HG03575 (cell line): ENCODE measurements around the gene EMC9.

Experiments used
- ATAC-seq: cut with Tn5 transposase; IDR thresholded peaks from one replicate; pipeline ENCODE4 v1.9.1; 2021; ENCODE audit not compliant: unreplicated experiment, insufficient number of reproducible peaks, low FRiP score; ENCODE audit errors: extremely low read depth

The EMC9 gene

DNA sequence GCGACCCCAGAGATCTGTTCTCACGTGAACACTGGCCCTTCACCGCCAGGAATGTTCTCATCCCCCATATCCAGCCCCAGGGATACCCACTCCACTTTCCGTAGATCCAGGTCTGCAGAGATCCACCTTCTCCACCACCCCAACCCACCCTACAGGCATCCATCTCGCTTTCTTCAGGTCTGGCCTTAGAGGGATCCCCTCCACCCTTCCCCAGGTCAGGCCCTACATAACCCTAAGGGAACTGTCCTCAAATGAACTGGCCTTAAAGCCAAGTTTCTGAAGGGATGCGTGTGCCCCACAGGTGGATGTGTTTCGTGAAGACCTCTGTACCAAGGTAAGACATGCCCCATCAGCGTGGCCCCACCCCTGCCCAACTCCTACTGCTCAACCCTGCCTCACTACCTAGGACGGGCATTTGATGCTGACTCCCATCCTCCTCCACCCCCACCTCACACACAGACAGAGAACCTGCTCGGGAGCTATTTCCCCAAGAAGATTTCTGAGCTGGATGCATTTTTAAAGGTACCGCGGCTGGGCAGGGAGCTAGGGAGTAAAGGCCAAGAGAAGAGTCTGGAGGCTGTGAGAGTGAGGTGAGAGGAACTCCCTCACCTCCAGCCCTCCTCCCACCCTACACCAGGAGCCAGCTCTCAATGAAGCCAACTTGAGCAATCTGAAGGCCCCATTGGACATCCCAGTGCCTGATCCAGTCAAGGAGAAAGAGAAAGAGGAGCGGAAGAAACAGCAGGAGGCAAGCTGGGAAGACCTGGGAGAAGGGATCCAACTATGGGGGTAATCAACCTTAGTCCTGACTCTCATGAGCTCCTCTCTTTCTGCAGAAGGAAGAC, 4.5 kb downstream of the EMC9 start:
- no peak for ATAC-seq

DNA sequence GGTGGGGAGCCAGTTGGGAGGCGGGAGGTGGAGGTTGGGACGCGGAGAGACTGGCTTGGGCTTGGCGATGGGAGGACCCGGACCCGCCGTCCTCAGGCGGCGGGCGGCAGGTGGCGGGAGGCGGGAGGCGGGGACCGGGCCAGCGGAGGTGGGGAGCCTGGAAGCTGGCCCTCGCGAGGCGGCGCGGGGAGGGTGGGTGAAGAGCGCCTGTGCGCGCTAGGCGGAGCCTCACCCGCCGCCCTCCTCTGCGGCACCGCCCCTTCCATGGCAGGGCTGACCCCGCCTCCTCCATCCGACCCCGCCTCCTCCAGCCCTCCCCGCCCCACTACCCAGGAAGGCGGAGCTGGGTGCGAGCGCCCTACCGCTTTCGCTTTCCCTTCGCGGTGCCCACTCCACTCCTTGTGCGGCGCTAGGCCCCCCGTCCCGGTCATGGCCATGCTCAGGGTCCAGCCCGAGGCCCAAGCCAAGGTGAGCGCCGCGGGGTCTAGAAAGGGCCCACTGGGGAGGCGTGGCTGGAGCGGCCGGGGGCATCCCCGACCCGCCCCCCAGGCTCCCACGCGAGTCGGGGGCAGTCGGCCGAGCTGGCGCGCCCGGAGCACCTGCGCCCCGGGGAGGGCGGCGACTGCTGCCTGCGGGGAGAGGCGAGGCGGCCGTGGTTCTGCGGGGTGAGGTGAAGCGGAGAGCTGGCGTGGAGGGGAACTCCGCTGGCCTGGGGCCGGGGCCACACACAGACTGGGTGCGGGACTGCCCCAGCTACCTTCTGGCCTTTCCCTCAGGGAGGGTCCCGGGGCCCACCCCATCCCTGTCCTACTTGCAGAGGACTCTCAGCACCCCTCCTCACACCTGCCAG, 5.3 kb downstream of the EMC9 start, which contains the start of gene PSME1:
Gene PSME1 (plus strand): TSS at position 361 of the 850 bp plus-strand sequence. CDS start 69 bp downstream, at position 430.
- ATAC-seq, result no peak

DNA sequence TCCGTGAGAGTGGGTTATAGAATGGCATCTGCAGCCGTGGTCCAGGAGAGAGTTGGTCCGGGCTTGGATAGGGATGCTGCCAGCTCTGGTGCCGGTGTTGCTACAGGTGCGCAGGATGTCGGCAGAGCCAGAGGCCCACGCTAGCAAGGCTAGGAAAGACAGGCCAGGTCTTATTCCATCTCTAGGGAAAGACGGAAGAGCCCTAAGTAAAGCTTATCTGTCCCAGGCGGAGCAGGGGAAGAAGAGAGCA, 5.9 kb downstream of the EMC9 start:
- no peak for ATAC-seq

DNA sequence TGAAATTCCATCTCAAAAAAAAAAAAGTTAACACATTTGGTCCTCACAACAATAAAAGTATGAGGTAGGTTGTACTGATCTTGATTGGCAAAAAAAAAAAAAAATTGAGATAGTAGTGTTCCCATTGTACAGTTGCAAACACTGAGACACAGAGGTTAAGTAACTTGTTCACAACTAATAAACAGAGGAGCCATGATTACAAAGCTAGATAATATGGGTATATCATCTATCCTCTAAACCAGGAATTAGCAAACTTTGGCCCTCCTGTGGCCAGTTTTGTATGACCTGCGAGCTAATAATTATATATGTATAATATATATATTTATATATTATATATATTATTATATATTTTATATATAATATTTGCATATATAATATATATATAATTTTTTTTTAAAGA, 7.7 kb downstream of the EMC9 start:
- ATAC-seq, result no peak

DNA sequence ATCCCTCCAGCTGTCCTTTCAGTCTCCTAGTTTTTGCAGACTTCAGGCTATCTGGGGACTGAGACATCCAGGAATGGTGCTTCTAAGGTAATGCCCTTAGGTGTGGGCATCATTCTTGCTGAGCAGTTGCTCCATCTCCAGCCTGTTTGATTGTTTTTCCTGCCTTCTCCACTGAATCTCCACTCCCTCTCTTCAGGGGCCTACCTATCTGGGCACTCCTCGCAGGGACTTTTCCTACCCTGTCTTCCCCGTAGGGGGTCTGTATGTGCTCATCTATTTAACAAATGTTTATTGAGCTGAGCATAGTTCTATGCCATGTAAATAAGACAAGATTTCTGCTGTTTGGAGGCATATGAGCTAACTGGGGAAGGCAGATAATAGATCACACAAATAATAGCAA, 8.4 kb downstream of the EMC9 start:
- no peak for ATAC-seq

DNA sequence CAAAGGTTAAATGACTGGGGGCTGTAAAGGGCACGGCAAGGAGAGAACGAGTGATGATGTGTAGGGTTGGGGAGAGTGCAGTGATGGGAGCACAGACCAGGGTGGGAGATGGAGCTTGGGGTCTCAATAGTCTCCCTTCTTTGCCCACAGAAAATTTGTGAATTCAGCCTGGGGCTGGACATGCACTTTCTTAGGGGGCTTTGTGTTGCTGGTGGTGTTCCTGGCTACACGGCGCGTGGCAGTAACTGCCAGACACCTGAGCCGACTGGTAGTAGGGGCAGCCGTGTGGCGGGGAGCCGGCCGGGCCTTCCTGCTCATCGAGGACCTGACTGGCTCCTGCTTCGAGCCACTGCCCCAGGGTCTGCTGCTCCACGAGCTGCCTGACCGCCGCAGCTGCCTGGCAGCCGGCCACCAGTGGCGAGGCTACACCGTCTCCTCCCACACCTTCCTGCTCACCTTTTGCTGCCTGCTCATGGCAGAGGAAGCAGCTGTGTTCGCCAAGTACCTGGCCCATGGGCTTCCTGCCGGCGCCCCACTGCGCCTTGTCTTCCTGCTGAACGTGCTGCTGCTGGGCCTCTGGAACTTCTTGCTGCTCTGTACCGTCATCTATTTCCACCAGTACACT, 9.2 kb downstream of the EMC9 start:
- no peak for ATAC-seq

DNA sequence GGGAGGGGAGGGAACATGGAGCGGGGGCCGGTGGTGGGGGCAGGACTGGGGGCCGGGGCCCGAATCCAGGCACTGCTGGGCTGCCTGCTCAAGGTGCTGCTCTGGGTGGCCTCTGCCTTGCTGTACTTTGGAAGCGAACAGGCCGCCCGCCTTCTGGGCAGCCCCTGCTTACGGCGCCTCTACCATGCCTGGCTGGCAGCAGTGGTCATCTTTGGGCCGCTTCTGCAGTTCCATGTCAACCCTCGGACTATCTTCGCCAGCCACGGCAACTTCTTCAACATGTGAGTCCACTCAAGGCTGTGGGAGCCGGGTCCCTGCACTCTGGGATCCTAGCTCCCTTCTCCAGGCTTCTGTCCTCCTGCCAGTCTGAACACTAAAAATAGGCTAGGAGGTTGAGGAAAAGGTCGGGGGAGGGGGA, 9.8 kb downstream of the EMC9 start:
- ATAC-seq, result no peak

DNA sequence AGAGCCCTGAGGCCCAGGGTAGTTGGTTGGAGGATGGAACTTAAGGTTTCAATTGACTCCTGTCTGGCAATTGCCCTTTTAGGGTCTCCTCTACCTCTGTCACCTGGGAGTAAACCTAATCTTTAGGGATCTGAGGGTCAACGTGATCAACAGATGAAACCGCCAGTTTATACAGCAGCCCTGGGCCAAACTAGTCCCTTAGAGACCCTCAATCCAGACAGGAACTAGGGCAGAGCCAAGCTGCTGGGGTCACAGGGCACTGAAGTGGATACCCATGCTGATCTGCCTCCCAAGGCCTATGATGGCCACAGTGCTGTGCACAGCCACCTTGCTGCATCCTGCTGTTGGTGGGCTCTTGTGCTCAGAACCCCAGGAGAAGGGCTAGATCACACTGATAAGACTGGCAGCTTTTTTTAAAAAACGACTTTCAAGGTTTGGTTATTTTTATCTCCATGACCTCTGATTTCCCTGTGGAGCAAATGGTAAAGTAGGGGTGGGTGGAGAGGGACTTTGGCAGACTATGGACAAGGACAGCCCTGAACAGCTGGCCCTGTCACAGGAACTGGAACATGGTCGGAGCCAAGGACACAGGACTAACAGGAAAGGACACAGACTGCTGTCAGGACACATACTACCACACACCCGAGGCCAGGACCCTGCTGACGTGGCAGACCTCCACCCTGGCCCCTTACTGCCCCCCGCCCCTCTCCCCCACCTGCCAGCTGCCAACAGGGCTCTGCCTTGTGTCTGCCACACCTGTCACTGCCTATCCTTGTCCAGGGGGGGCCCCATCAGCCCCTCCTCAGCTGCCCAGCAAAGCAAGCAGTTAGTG, 10.5 kb downstream of the EMC9 start:
- no peak for ATAC-seq

DNA sequence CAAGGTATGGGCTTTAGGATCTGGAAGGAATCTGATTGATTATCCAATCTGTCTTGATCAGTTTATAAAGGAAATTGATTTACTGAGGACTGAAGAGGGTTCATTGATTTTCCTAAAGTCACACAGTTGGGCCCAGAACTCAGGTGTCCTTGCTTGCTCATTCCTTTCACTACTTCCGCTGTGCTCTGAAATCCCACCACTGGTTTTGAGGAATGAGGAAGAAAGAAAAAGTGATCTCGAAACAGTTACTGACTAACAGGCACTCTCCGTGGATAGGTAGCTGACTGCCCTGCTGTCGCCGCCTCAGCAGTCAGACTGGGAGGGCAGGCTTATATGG, 11.0 kb downstream of the EMC9 start, which contains the start of gene FITM1:
Gene FITM1 (plus strand): TSS at position 280 of the 337 bp plus-strand sequence. CDS start 905 bp downstream, outside the sequence.
- ATAC-seq, result no peak

DNA sequence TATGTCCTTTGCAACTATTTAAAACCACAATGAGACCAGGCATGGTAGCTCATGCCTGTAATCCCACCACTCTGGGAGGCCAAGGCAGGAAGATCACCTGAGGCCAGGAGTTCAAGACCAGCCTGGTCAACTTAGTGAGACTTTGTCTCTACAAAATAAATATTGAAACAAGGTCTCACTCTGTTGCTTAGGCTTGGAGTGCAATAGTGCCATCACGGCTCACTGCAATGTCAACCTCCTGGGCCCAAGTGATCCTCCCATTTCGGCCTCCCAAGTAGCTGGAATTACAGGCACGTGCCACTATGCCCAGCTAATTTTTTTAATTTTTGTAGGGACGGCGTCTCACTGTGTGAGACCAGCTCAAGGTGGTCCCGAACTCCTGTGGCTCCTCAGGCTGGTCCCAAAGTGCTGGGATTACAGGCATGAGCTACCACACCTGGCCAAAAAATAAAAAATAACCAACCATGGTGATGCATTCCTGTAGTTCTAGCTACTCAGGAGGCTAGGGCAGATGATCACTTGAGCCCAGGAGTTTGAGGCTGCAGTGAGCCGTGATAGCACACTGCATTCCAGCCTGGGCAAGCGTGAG, 11.9 kb downstream of the EMC9 start:
- no peak for ATAC-seq

DNA sequence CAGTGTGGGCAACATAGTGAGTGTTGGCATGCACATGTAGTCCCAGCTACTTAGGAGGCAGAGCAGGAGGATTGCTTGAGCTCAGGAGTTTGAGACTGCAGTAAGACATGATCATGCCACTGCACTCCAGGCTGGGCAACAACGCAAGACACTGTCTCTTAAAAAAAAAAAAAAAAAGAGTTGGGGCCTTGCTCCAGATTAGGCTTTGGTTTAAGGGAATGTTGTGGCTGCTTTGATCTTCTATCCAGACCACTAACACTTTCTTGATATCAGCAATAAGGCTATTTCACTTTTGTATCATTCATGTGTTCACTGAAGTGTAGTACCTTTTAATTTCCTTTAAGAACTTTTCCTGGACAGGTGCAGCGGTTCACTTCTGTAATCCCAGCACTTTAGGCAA, 13.7 kb downstream of the EMC9 start:
- ATAC-seq, result no peak

DNA sequence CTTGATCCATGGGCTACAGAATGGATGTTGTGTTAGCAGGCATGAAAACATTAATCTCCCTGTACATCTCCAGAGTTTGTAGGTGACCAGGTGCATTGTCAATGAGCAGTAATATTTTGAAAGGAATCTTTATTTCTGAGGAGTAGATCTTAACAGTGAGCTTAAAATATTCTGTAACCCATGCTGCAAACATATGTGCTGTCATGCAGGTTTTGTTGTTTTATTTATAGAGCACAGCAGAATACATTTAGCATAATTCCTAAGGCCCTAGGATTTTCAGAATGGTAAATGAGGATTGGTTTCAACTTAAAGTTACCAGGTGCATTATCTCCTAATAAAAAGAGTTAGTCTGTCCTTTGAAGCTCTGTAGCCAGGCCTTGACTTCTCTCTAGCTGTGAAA, 14.5 kb downstream of the EMC9 start:
- ATAC-seq, result no peak

DNA sequence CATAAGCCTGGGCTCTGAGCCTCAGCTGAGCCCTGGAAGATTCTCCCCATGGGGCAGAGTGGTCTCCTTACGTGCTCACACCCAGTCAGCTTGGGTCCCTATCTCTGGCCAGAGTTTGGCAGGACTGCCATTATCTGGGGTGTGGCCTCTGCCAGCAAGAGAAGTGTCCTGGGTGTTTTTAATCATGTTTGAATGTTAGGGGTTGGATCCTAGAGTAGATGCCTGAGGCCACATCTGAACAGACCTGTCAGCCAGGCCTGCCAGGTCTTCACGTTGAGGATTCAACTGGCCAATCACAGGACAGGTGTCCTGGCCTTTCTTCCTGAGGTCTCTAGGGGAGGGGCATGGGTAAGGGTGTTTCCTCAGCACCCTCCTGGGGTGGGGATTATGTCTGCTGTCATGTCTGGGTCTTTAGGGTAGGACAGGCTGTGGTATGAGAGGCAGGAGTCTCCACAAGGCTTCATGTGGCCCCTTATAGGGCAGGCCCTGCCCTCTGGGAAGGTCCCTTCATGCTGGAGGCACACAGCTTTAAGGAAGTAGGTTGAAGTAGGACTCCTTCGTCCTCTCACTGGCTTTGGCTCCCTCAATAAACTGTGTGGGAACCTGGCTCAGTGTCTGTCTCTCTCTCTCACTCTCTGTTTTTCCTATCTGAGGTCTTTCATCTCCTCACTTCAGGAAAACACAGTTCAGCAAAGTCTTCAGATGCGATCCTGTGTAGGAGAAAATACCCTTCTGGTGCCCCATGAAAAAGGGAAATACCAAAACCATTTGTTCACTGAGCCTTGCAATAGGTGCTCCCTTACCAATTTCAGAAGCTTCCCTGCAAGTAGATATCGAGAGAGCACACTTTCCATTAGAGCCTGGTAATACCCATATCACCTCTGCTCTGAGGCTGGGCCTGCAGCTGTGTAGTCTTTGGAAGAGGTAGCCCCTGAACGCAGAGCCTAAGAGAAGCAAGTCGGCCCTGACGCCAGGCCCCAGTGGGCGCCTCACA, 17.7 kb downstream of the EMC9 start:
- ATAC-seq, result no peak

DNA sequence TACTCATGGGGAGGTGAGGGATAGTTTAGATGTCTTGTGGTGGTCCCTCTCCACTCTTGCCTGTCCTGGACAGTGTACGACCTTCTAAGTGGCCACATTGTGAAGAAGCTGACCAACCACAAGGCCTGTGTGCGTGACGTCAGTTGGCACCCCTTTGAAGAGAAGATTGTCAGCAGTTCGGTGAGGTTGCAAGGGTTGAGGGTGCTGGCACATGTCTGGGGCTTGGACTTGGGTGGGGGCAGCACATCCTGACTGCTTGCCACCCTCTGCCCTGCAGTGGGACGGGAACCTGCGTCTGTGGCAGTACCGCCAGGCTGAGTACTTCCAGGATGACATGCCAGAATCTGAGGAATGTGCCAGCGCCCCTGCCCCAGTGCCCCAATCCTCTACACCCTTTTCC, 18.5 kb downstream of the EMC9 start:
- ATAC-seq, result no peak

DNA sequence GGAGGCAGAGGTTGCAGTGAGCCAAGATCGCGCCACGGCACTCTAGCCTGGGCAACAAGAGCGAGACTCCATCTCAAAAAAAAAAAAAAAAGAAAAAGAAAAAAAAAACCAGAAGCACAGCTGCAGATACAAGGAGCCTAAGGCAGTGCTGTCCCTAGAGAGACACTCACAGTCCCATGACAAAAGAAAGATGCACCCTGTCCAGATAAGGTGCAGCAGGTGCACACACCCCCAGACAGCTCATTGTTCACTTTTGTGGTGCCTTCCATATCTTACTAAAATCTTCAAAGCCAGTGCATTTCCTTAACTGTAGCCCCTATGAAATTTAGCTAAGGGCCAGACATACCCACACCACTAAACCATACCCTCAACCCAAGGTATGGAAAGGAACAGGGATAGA, 19.0 kb downstream of the EMC9 start:
- ATAC-seq, result no peak

DNA sequence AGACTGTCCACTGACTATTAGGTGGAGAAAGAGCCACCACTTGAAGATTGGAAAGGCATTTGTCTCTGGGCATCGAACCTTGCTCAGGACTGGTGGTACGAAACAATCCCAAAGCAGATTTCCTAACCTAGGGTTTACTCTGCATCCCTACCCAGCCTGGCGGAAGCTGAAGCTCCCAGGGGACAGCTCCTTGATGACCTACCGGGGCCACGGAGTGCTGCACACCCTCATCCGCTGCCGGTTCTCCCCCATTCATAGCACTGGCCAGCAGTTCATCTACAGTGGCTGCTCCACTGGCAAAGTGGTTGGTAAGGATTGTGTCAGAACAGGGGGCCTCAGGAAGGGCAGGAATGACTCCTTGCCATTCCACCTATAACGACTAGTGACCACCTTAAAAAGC, 20.2 kb downstream of the EMC9 start:
- no peak for ATAC-seq

DNA sequence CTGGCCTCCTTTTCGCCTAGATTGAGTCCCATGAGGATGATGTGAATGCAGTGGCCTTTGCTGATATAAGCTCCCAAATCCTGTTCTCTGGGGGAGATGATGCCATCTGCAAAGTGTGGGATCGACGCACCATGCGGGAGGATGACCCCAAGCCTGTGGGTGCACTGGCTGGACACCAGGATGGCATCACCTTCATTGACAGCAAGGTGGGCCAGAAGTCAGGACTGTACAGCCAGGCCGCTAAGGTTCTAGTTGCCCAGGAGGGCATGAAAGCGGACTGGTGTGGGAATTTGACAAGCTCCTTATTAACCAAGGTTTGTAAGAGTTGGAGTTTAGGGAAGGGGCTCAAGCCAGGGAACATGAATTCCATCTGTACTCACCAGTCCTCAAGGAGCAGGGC, 21.7 kb downstream of the EMC9 start:
- no peak for ATAC-seq

DNA sequence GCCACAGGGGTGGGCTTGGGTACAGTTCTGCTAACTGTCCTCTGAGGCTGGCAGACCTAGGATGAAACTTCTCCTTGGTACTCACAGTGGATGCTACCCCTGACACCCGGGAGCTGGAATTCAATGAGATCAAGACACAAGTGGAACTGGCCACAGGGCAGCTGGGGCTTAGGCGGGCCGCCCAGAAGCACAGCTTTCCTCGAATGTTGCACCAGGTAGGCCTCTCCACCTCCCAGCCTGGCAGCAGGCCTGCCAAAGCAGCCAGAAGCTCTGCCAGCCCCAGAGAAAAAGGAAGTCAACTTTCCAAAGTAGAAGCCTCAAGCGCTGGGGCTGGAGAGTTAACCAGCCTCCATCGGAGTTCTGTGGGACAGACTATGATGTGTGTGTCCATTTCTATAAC, 24.2 kb downstream of the EMC9 start:
- ATAC-seq, result no peak
